HFFc6 (cell line): ENCODE measurements around the gene CTNNAL1. TPM values are rescaled to one million over a fixed set of nuclear protein-coding genes. Genes with fewer than 3 reads are reported as not detected.
A peak's percentile ranks its signal among the peaks of the same experiment; 100 is the strongest.

ENCODE experiments used
- DNase-seq: peaks from one replicate; pipeline ENCODE4 v3.0.0-alpha.2; 2018
- H3K27ac Mint-ChIP-seq: 2 replicates; pipeline ENCODE4 v1.8.0; 2020; ENCODE audit warnings: mild to moderate bottlenecking, mixed read lengths
- H3K27me3 Mint-ChIP-seq: 2 replicates; pipeline ENCODE4 v1.8.0; 2021; ENCODE audit warnings: mild to moderate bottlenecking, moderate library complexity, mixed read lengths; ENCODE audit not compliant: insufficient read depth
- H3K36me3 Mint-ChIP-seq: 2 replicates; pipeline ENCODE4 v1.8.0; 2021; ENCODE audit warnings: low read depth, mixed read lengths
- H3K4me1 Mint-ChIP-seq: 2 replicates; pipeline ENCODE4 v1.8.0; 2020; ENCODE audit warnings: low read depth, mixed read lengths
- H3K4me3 Mint-ChIP-seq: 2 replicates; pipeline ENCODE4 v1.8.0; 2020; ENCODE audit warnings: mild to moderate bottlenecking, moderate library complexity, mixed read lengths
- H3K9me3 Mint-ChIP-seq: 2 replicates; pipeline ENCODE4 v1.8.0; 2020; ENCODE audit warnings: mild to moderate bottlenecking, mixed read lengths
- CTCF ChIP-seq: fragments of 200-600 bp; sonication (generic); IDR thresholded peaks from 2 replicates; pipeline ENCODE4 v1.5.0; 2021; ENCODE audit warnings: antibody characterized with exemption, mild to moderate bottlenecking
- total RNA-seq, 6 experiments: library from RNA; stranded (reverse); fragmentation: NEBNext Ultra II Directional; extraction: Animal tissue kit (Norgen Biotek cat#: 25700); gene quantifications; 2 replicates in 1 of 6; 3 replicates in 5 of 6; pipeline ENCODE4 v1.2.3, GENCODE V29; 2021

The CTNNAL1 gene
- total RNA-seq, 6 experiments from 2014 or later: 95.3 to 112 (median 107) TPM

GRCh38 chr9:109012009-109012875, 1.1 kb downstream of the CTNNAL1 start:
- peaks cover 5% of the 10 kb centered on the region for H3K27me3 Mint-ChIP-seq
- TF ChIP-seq CTCF: no peak
- peaks cover 57% of the 10 kb centered on the region for H3K4me1 Mint-ChIP-seq
- H3K9me3 Mint-ChIP-seq: no peaks in the 10 kb centered on the region
- peaks cover 23% of the 10 kb centered on the region for H3K36me3 Mint-ChIP-seq
- peak overlapping the region; percentile 96 for H3K4me3 Mint-ChIP-seq
- peak; percentile 96 for DNase-seq
- H3K27ac Mint-ChIP-seq: peak overlapping the region; percentile 99

GRCh38 chr9:109011231-109011671, 2.0 kb downstream of the CTNNAL1 start:
- Mint-ChIP-seq H3K36me3 (peaks cover 33% of the 10 kb centered on the region), H3K27ac (peak overlapping the region; percentile 99), H3K4me1 (peaks cover 57% of the 10 kb centered on the region), H3K4me3 (peak overlapping the region; percentile 96), H3K9me3 (no peaks in the 10 kb centered on the region), H3K27me3 (peaks cover 5% of the 10 kb centered on the region)
- no peak for TF ChIP-seq CTCF
- DNase-seq: no peak

GRCh38 chr9:109010746-109011145, 2.6 kb downstream of the CTNNAL1 start:
- H3K4me3 Mint-ChIP-seq: peak overlapping the region; percentile 96
- peak; percentile 64 for DNase-seq
- TF ChIP-seq CTCF: no peak
- peak overlapping the region; percentile 99 for H3K27ac Mint-ChIP-seq
- peaks cover 5% of the 10 kb centered on the region for H3K27me3 Mint-ChIP-seq
- H3K9me3 Mint-ChIP-seq: no peaks in the 10 kb centered on the region
- peaks cover 57% of the 10 kb centered on the region for H3K4me1 Mint-ChIP-seq
- H3K36me3 Mint-ChIP-seq: peaks cover 36% of the 10 kb centered on the region

- Mint-ChIP-seq H3K36me3 (peaks cover 64% of the 10 kb centered on the region), H3K27me3 (no peaks in the 10 kb centered on the region; the same call in 1 of the 2 replicates), H3K9me3 (peaks cover 29% of the 10 kb centered on the region), H3K27ac (no peak overlapping the region), H3K4me3 (no peak overlapping the region), H3K4me1 (peaks cover 40% of the 10 kb centered on the region)
- DNase-seq: no peak
- TF ChIP-seq CTCF: no peak
These were observed 7.6 kb downstream of the CTNNAL1 start for GRCh38 chr9:109005678-109006077.

- DNase-seq: no peak
- Mint-ChIP-seq H3K36me3 (peaks cover 75% of the 10 kb centered on the region), H3K9me3 (peaks cover 29% of the 10 kb centered on the region), H3K4me1 (peaks cover 38% of the 10 kb centered on the region), H3K27me3 (no peaks in the 10 kb centered on the region; the same call in 1 of the 2 replicates), H3K4me3 (no peak overlapping the region), H3K27ac (no peak overlapping the region)
- no peak for TF ChIP-seq CTCF
These were observed 10.2 kb downstream of the CTNNAL1 start for GRCh38 chr9:109003116-109003515.
